OCI-LY3 (cell line): ENCODE results near the gene TAS1R1.

Experiments
- H2AFZ ChIP-seq: fragments of 200-600, 300-600 bp; shearing (Covaris generic); 2 replicates; pipeline ENCODE4 v1.6.0; 2014; ENCODE audit warnings: antibody characterized with exemption, low read depth, low read length
- H3K27ac ChIP-seq: fragments of 200-600, 300-600 bp; sonication (generic); 2 replicates; pipeline ENCODE4 v1.5.1; 2014; ENCODE audit warnings: mild to moderate bottlenecking, low read length, moderate library complexity, mixed read lengths
- H3K27me3 ChIP-seq: fragments of 200-600, 300-600 bp; sonication (generic); 2 replicates; pipeline ENCODE4 v1.6.1; 2014; ENCODE audit warnings: low read depth, low read length, mixed read lengths
- H3K36me3 ChIP-seq: fragments of 200-600, 300-600 bp; sonication (generic); replicated peaks from 2 replicates; pipeline ENCODE3; 2014; ENCODE audit warnings: low read depth, low read length, mixed read lengths
- H3K4me1 ChIP-seq: fragments of 300-600, 200-600 bp; sonication (generic); 2 replicates; pipeline ENCODE4 v1.6.1; 2014; ENCODE audit warnings: low read length, mixed read lengths
- H3K4me2 ChIP-seq: fragments of 200-600, 300-600 bp; sonication (generic); 2 replicates; pipeline ENCODE4 v1.6.1; 2014; ENCODE audit warnings: low read length, mixed read lengths
- H3K4me3 ChIP-seq: fragments of 300-600, 200-600 bp; sonication (generic); 2 replicates; pipeline ENCODE4 v1.5.1; 2014; ENCODE audit warnings: antibody characterized with exemption, mild to moderate bottlenecking, low read length, moderate library complexity
- H3K79me2 ChIP-seq: fragments of 300-600, 200-600 bp; shearing (Covaris generic); 2 replicates; pipeline ENCODE4 v1.6.1; 2014; ENCODE audit warnings: mild to moderate bottlenecking, low read length, mixed read lengths
- H3K9ac ChIP-seq: fragments of 300-600, 200-600 bp; shearing (Covaris generic); 2 replicates; pipeline ENCODE4 v1.6.0; 2014; ENCODE audit warnings: mild to moderate bottlenecking, low read length, moderate library complexity
- H3K9me3 ChIP-seq: fragments of 200-600, 300-600 bp; shearing (Covaris generic); 2 replicates; pipeline ENCODE4 v1.6.1; 2014; ENCODE audit warnings: low read length, mixed read lengths; ENCODE audit not compliant: insufficient read depth
- H4K20me1 ChIP-seq: fragments of 200-600, 300-600 bp; sonication (generic); 2 replicates; pipeline ENCODE4 v1.6.1; 2016; ENCODE audit warnings: low read length, mixed read lengths; ENCODE audit not compliant: insufficient read depth
- CTCF ChIP-seq: fragments of 200-600, 300-600 bp; sonication (generic); IDR thresholded peaks from 2 replicates; pipeline ENCODE4 v1.5.1; 2014; ENCODE audit warnings: antibody characterized with exemption, low read length, low read depth
- EZH2phosphoT487 ChIP-seq: fragments of 200-600 bp; shearing (Covaris generic); IDR thresholded peaks from 2 replicates; pipeline ENCODE4 v1.6.1; 2018; ENCODE audit warnings: antibody characterized with exemption, mixed run types, low read depth

TAS1R1 gene

DNA sequence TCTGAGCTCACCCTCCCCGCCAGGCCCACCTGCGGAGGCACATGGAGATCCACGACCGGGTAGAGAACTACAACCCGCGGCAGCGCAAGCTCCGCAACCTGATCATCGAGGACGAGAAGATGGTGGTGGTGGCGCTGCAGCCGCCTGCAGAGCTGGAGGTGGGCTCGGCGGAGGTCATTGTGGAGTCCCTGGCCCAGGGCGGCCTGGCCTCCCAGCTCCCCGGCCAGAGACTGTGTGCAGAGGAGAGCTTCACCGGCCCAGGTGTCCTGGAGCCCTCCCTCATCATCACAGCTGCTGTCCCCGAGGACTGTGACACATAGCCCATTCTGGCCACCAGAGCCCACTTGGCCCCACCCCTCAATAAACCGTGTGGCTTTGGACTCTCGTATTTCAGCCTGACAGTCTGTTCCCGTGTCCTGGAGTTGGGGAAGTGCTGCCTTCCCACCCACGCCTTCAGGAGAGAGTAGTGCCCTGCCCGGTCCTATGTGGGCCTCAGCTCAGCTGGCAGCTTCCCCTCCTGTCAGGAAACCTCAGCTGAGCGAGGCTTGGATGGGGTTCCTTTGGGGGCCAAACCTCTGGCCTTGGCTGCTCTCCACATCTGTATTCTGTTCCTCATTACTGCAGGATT is 33.9 kb downstream of the TAS1R1 start:
- TF ChIP-seq EZH2phosphoT487 (no peak), CTCF (no peak)
- no peak overlapping the region for H3K9ac ChIP-seq
- H3K4me3 ChIP-seq: no peak overlapping the region
- H4K20me1 ChIP-seq: no peaks in the 10 kb centered on the region
- H3K9me3 ChIP-seq: no peaks in the 10 kb centered on the region
- H3K79me2 ChIP-seq: no peaks in the 10 kb centered on the region
- no peaks in the 10 kb centered on the region for H3K4me1 ChIP-seq
- H3K4me2 ChIP-seq: no peak overlapping the region
- peaks cover 6% of the 10 kb centered on the region for H3K36me3 ChIP-seq
- no peaks in the 10 kb centered on the region for H3K27me3 ChIP-seq
- no peak overlapping the region for H2AFZ ChIP-seq
- no peak overlapping the region for H3K27ac ChIP-seq

DNA sequence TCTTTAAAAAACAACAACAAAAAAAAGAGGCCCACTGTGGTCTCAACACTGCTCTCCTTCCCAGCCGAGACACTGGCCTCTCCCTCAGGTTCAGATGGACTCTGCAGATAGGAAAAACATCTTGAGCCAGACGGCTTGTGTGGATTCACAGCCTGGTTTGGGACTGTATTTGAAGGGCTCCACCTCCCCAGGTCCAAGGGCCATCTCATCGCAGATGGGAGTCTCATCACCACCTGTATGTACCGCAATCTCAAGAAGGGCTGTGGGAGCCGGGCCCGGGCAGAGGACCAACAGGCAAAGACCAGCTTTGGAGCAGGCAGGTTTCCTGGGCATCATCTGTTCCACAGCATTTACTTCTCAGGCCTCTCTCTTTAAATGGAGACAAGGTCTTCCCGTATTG is 34.9 kb downstream of the TAS1R1 start:
- Histone ChIP-seq H3K4me3 (no peak overlapping the region), H4K20me1 (no peaks in the 10 kb centered on the region), H3K27me3 (no peaks in the 10 kb centered on the region), H3K4me2 (no peak overlapping the region), H3K27ac (no peak overlapping the region), H3K79me2 (no peaks in the 10 kb centered on the region), H3K9ac (no peak overlapping the region), H3K9me3 (no peaks in the 10 kb centered on the region), H2AFZ (no peak overlapping the region), H3K36me3 (peaks cover 6% of the 10 kb centered on the region), H3K4me1 (no peaks in the 10 kb centered on the region)
- TF ChIP-seq CTCF: no peak
- TF ChIP-seq EZH2phosphoT487: no peak

- no peak overlapping the region for H3K4me3 ChIP-seq
- TF ChIP-seq CTCF (no peak), EZH2phosphoT487 (no peak)
- H2AFZ ChIP-seq: no peak overlapping the region
- H3K9me3 ChIP-seq: no peaks in the 10 kb centered on the region
- no peaks in the 10 kb centered on the region for H3K27me3 ChIP-seq
- no peaks in the 10 kb centered on the region for H3K4me1 ChIP-seq
- no peak overlapping the region for H3K4me2 ChIP-seq
- no peak overlapping the region for H3K27ac ChIP-seq
- peaks cover 5% of the 10 kb centered on the region; the same call in 1 of the 2 replicates for H3K79me2 ChIP-seq
- no peaks in the 10 kb centered on the region for H4K20me1 ChIP-seq
- H3K36me3 ChIP-seq: peaks cover 6% of the 10 kb centered on the region
- H3K9ac ChIP-seq: no peak overlapping the region
Observed at GRCh38 chr1:6591222-6591621, 36.1 kb downstream of the TAS1R1 start.

DNA sequence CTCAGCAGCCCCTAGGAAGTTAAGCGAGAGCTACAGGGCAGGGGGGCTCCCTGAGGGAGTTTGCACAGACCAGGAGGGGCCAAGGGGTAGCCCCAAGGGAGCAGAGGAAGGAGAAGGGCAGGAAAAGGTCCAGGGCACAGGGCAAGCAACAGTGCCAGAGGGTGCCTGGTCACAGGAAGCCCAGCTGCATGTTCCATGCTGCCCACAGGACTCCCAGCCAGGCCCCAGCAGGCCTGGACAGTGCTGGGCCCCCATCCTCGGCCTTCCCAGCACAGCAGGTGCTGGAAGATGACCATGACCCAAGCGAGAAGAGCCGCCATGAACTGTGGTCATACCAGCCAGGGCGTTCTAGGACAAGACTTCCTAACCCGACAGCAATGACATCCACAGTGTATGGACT is 36.5 kb downstream of the TAS1R1 start:
- Histone ChIP-seq H4K20me1 (peaks cover 2% of the 10 kb centered on the region; the same call in 1 of the 2 replicates), H3K27me3 (no peaks in the 10 kb centered on the region), H3K9me3 (no peaks in the 10 kb centered on the region), H2AFZ (no peak overlapping the region), H3K79me2 (peaks cover 9% of the 10 kb centered on the region), H3K9ac (no peak overlapping the region), H3K4me1 (no peaks in the 10 kb centered on the region), H3K36me3 (peaks cover 6% of the 10 kb centered on the region), H3K4me2 (no peak overlapping the region), H3K4me3 (no peak overlapping the region), H3K27ac (no peak overlapping the region)
- no peak for TF ChIP-seq CTCF
